Endothelial cell of umbilical vein (primary cell): ENCODE measurements around the gene SHISA7. TPM values are rescaled to one million over a fixed set of nuclear protein-coding genes. Genes with fewer than 3 reads are reported as not detected.

Source experiments
- BruUV-seq: library from RNA; stranded (reverse); fragments of 400-500 nt; replicated peaks from 2 replicates; lab custom pipeline; 2021; lab: Mats Ljungman, UMichigan
- CTCF ChIA-PET: fragments of 300-600, 350-600 bp; sonication (Branson Sonifier 250); formaldehyde crosslinking; loops from one replicate; lab custom pipeline; 2021; ENCODE audit warnings: antibody characterized with exemption, inconsistent platforms; lab: Charles Lee
- POLR2A ChIA-PET: fragments of 300-600, 350-600 bp; sonication (Branson Sonifier 250); formaldehyde crosslinking; loops from one replicate; lab custom pipeline; 2021; ENCODE audit warnings: antibody characterized with exemption, inconsistent platforms; lab: Charles Lee
- DNase-seq: peaks from one replicate; pipeline ENCODE4 v3.0.0-alpha.2; 2011; ENCODE audit warnings: low read depth, low spot score
- FAIRE-seq: peaks from 2 replicates; lab custom pipeline; 2011; peaks lifted over from hg19 to GRCh38; lab: Jason Lieb, UNC
- H2AFZ ChIP-seq: 2 replicates; pipeline ENCODE4 v1.6.0; 2012; ENCODE audit warnings: low read depth, low read length, control low read depth, inconsistent platforms
- H3K27ac ChIP-seq: 2 replicates; pipeline ENCODE4 v1.5.1; 2011; ENCODE audit warnings: low read depth, mild to moderate bottlenecking, control low read depth, low read length, moderate library complexity; ENCODE audit not compliant: insufficient read depth
- H3K27me3 ChIP-seq, 2 experiments: 2 replicates each; pipeline versions ENCODE4 v1.6.0 to v1.6.1; 2011; ENCODE audit warnings: low read length in 2 of 2, mixed read lengths in 1 of 2; ENCODE audit not compliant: control insufficient read depth in 2 of 2, insufficient read depth in 2 of 2
- H3K36me3 ChIP-seq, 2 experiments: 2 replicates in 1 of 2; 3 replicates in 1 of 2; pipeline ENCODE4 v1.5.1; 2011; ENCODE audit warnings: low read length in 2 of 2, mild to moderate bottlenecking in 1 of 2, moderate library complexity in 1 of 2; ENCODE audit not compliant: control insufficient read depth in 2 of 2, insufficient read depth in 2 of 2; ENCODE audit errors: extremely low read depth in 1 of 2
- H3K4me1 ChIP-seq: 3 replicates; pipeline ENCODE4 v1.5.1; 2011; ENCODE audit warnings: mild to moderate bottlenecking, low read length; ENCODE audit not compliant: control insufficient read depth, insufficient read depth; ENCODE audit errors: extremely low read depth
- H3K4me2 ChIP-seq: 2 replicates; pipeline ENCODE4 v1.6.1; 2011; ENCODE audit warnings: low read length, control low read depth, mixed read lengths; ENCODE audit not compliant: insufficient read depth
- H3K4me3 ChIP-seq, 3 experiments: fragments of 200-600 bp in 1 of 3; sonication (generic), shearing (Covaris generic) in 1 of 3; replicated peaks in 1 of 3; 2 replicates each; pipeline ENCODE4 v1.5.1; 2011 to 2016; ENCODE audit warnings: control low read depth in 3 of 3, low read length in 3 of 3, mild to moderate bottlenecking in 2 of 3, inconsistent platforms in 1 of 3, low read depth in 1 of 3, moderate library complexity in 1 of 3; ENCODE audit not compliant: insufficient read depth in 1 of 3
- H3K79me2 ChIP-seq: 2 replicates; pipeline ENCODE4 v1.6.0; 2012; ENCODE audit warnings: low read length, inconsistent platforms; ENCODE audit not compliant: control insufficient read depth, insufficient read depth
- H3K9ac ChIP-seq: replicated peaks from 2 replicates; pipeline ENCODE3; 2011; ENCODE audit warnings: low read length, control low read depth; ENCODE audit not compliant: insufficient read depth; ENCODE audit errors: extremely low read depth
- H3K9me1 ChIP-seq: replicated peaks from 3 replicates; pipeline ENCODE4 v1.6.0; 2011; ENCODE audit warnings: mild to moderate bottlenecking, low read length; ENCODE audit not compliant: control insufficient read depth, insufficient read depth; ENCODE audit errors: extremely low read depth
- H3K9me3 ChIP-seq: replicated peaks from 2 replicates; pipeline ENCODE4 v1.5.1; 2012; ENCODE audit warnings: low read length, inconsistent platforms; ENCODE audit not compliant: control insufficient read depth, insufficient read depth
- H4K20me1 ChIP-seq: replicated peaks from 2 replicates; pipeline ENCODE3; 2011; ENCODE audit warnings: mild to moderate bottlenecking, low read length; ENCODE audit not compliant: control insufficient read depth, insufficient read depth; ENCODE audit errors: extremely low read depth
- CTCF ChIP-seq, 2 donors: IDR thresholded peaks; 1 replicate in 1 of 2; 2 replicates in 1 of 2; pipeline ENCODE4 v1.5.1; 2011; ENCODE audit warnings: low read length in 2 of 2, mild to moderate bottlenecking in 2 of 2, moderate library complexity in 2 of 2, control low read depth in 1 of 2, inconsistent platforms in 1 of 2, low read depth in 1 of 2; ENCODE audit not compliant: insufficient read depth in 1 of 2; ENCODE audit errors: extremely low read depth in 1 of 2
- FOS ChIP-seq: IDR thresholded peaks from 2 replicates; pipeline ENCODE4 v1.6.1; 2011; ENCODE audit warnings: mild to moderate bottlenecking, low read length, moderate library complexity, borderline replicate concordance; ENCODE audit not compliant: insufficient read depth
- dilution Hi-C: fragments of 300-500 bp; cut with MboI; formaldehyde crosslinking; loops from one replicate; pipeline ENCODE4 v1.15.0; 2019; ENCODE audit warnings: low sequenced_read_pairs; ENCODE audit not compliant: extremely low pct_ligation_motif_present
- intact Hi-C: fragments of 100-400 bp; cut with micrococcal nuclease; formaldehyde crosslinking; loops from one replicate; pipeline ENCODE4 v1.10.0; 2022
- polyA plus RNA-seq, 4 experiments: library from polyadenylated mRNA; depleted of rRNA in 3 of 4; stranded (reverse) in 3 of 4; unstranded in 1 of 4; fragments of >200 nt; gene quantifications; 2 replicates each; pipeline versions ENCODE4 v1.2.1 to v1.2.3, GENCODE V29; 2011 to 2012; ENCODE audit warnings: missing spikeins in 1 of 4
- total RNA-seq: library from RNA; stranded (reverse); gene quantifications from 2 replicates; pipeline ENCODE4 v1.2.3, GENCODE V29; 2021

Gene SHISA7
- total and polyA plus RNA-seq, 2 donors (not counting 3 experiments of a cell fraction or from before 2014, with no cell fraction given) = not detected

GRCh38 chr19:55486043-55486970 is 43.2 kb upstream of the SHISA7 start:
- FAIRE-seq (no peak), DNase-seq (peak; percentile 29)
- TSS peak; percentile 57 for BruUV-seq
- Histone ChIP-seq H3K9ac (peak overlapping the region; percentile 29), H3K9me1 (no peaks in the 10 kb centered on the region), H3K4me1 (peaks cover 34% of the 10 kb centered on the region), H3K4me3 (peak overlapping the region in 1 of 3 experiments; percentile 7), H2AFZ (no peak overlapping the region), H4K20me1 (no peaks in the 10 kb centered on the region), H3K27ac (peak overlapping the region; percentile 92), H3K79me2 (peaks cover 2% of the 10 kb centered on the region), H3K27me3 (no peaks in the 10 kb centered on the region), H3K4me2 (peak overlapping the region; percentile 71), H3K9me3 (no peaks in the 10 kb centered on the region), H3K36me3 (peaks cover 0 to 3% of the 10 kb centered on the region in 2 experiments)
- intact Hi-C loops (loop anchor here (2.0 kb wide), 1 partner anchor 20 kb away; no protein-coding TSS in a partner anchor), dilution Hi-C loops (no loop called here)
- CTCF ChIA-PET = interaction anchor here (0.7 to 6.1 kb wide), 16 partner anchors 9 to 345 kb away, joined by 3 to 91 read pairs (median 4); partner anchors contain the start of genes ISOC2, U2AF2, ZNF524 and ZNF628
- TF ChIP-seq CTCF (IDR thresholded peaks at IDR 0.05; ENCODE audit: extremely low read depth in 1 of 2, insufficient read depth in 1 of 2, low read depth in 1 of 2, low read length in 2 of 2) (peak; percentile 6 to 47), FOS (no peak)
- POLR2A ChIA-PET = interaction anchor here (1.3 to 2.2 kb wide), 2 partner anchors 10 to 25 kb away, joined by 6 to 13 read pairs; partner anchors contain the start of genes ISOC2 and ZNF628
